Measurements from ENCODE around the gene PIGS.
"Not testable (repeated sequence)": the region's sequence is repeated elsewhere in the genome, so short reads cannot be mapped to it uniquely, and the experiment has no call there.

Gene PIGS

GRCh38 chr17:28571361-28572122, at the start of gene PIGS:
Gene PIGS, minus strand, starts transcription at chr17:28571524. Its CDS starts 28 bp downstream, at chr17:28571496.
- peak; percentile 78 to 90 for DNase-seq

- no peak for DNase-seq
Measured at GRCh38 chr17:28620010-28620409, 48.7 kb upstream of the PIGS start.

DNA sequence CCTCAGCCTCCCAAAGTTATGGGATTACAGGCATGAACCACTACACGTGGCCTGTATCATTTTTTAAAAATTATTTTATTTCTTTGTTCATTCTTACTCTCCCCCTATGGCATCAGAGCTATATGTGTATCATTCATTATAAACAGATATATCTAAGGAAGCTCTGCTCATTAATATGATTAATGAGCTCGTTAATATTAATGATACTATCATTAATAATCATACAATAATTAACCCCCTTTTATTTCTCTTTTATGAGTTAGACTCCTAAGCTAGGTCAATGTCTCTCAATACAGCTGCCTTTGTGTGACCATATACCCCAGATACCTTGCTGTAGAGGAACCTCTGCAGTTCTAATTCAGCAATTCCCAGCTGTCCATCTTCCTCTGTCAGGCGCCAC, 47.1 kb upstream of the PIGS start:
- DNase-seq = no peak

- no peak for DNase-seq
Measured at GRCh38 chr17:28616281-28616680, 45.0 kb upstream of the PIGS start.

GRCh38 chr17:28615260-28615940, 44.1 kb upstream of the PIGS start:
- no peak for DNase-seq

GRCh38 chr17:28613931-28614381, 42.6 kb upstream of the PIGS start, which contains the start of gene RSKR:
Gene RSKR, minus strand, starts transcription at chr17:28614185. Its CDS starts 24 bp downstream, at chr17:28614161.
- DNase-seq = no peak

GRCh38 chr17:28612936-28613872, 41.9 kb upstream of the PIGS start:
- DNase-seq = peak; percentile 5 to 19

DNA sequence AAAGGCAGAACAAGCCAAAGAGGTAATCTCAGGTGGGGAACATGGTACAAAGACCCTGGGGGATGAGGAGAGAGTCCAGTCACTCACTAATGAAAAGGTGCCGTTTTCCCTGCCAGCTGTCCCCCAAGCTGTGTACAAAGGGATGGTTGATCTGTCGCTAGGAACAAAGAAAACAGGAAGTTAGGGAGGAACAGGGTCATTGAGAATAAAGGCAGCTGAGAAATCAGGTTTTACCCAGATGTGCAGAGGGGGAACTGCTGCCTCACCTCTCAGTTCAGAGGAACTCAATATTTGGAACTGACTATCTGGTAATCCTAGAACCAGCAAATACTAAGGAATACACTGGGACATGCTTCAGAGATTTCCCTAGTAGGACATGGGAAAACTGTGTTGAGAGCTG, 41.2 kb upstream of the PIGS start:
- no peak for DNase-seq

GRCh38 chr17:28610376-28610775, 39.1 kb upstream of the PIGS start:
- no peak for DNase-seq

- not testable (repeated sequence) for DNase-seq
Measured at GRCh38 chr17:28604031-28604430, 32.7 kb upstream of the PIGS start.

GRCh38 chr17:28599311-28600184, 28.2 kb upstream of the PIGS start:
- peak in 1 of 2 experiments; percentile 51 for DNase-seq

DNA sequence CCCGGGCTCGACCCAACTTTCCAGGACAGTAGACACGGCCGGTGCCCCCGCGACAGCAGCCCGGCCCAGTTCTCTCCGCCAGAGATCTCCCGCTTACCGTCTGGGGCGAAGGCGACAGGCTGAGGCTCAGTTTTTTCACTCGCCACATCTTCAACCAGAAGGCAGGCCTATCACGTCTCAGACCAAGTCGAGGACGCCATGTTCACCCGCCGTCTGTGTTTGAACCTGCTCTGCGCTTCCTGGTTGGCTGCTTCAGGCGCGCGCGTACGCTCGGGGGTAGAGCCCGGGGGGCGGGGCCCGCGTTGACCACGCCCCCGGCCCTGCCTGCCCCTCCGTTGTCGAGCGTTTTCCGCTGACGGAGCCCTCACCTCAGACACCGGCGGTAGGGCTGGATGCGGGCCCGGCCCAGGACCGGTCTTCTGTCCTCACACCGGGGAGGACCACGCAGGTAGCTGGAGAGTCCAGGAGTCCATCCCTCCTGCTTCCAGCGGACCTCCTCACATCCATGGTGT, 27.5 kb upstream of the PIGS start, which contains the start of gene SPAG5:
TSS of gene SPAG5 (minus strand) at position 227 of the 512 bp plus-strand sequence. CDS start at position 148, 79 bp downstream.
- DNase-seq = peak; percentile 86 to 93

DNA sequence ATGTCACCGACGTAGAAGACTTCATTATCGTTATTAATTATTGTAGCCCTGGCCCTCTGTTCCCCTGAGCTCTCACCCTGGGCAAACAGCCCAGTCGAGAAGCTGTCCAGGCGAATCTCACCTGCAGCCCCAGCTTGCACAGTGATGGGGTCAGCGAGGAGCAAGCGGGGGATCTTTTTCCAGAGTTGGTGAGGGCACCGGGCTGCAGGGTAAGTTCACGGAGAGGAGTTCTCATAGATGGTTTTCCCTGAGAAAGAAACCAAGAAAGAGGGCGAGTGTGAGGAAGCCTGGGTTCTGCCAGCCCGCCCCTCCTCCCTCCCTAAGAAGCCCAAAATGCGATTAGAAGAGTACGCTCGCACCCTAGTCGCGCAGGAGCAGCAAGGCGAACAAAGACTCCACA, 27.1 kb upstream of the PIGS start:
- DNase-seq = no peak

- DNase-seq = no peak
Measured at GRCh38 chr17:28597606-28598383, 26.5 kb upstream of the PIGS start.

GRCh38 chr17:28592260-28592659, 20.9 kb upstream of the PIGS start:
- DNase-seq = no peak

DNA sequence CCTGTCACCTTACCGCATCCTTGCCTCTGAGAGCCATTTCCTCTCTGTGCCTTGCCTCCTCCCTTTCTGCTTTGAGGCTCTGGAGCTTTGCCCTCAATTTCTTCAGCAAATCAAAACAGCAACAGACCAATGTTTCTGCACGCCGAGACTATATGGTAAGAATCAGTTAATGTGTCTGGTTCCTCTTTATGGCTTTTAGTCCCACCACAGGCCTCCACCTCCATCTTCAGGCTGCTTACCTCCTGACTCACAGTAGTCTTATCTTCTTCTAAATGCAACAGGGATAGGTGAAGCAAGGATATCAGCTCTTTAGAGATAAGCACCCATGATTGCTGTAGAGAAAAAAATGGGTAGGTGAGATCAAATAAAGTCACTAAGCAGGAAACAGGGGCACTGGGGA, 14.5 kb upstream of the PIGS start:
- no peak for DNase-seq

DNA sequence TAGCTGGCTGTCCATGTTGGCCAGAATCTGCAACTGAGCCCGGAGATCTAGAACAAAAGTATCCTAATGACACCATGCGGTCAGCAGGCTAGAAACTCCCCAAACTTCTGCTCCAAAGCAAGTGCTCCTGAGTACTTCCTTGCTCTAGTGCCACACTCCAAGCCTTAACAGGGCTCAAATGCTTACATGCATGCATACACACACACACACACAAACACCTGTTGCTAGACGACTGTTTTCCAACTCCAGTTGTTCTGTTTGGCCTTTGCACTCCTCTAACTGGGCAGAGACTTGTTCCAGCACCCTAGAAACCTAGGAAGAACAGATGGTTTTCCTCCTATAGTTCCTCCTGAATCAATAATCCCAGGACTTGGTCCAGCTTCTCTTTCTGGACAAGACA, 13.1 kb upstream of the PIGS start:
- DNase-seq = no peak

- no peak for DNase-seq
Measured at GRCh38 chr17:28582513-28582912, 11.2 kb upstream of the PIGS start.

DNA sequence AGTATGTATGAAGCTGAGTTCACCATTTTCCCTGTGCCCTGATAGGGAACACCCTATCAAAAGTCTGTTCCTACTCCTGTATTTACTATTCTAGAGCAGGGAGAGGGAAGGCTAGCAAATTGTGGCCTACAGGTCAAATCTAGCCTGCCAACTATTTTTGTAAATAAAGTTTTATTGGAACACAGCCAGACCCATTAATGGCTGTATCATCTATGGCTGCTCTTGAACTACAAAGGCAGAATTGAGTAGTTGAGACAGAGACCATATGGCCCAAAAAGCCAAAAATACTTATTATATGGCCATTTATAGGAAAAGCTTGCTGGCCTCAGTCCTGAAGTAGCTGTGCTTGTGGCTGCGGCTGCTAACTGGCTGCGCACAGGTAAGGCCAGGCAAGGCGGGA, 9.6 kb upstream of the PIGS start:
- DNase-seq = no peak

DNA sequence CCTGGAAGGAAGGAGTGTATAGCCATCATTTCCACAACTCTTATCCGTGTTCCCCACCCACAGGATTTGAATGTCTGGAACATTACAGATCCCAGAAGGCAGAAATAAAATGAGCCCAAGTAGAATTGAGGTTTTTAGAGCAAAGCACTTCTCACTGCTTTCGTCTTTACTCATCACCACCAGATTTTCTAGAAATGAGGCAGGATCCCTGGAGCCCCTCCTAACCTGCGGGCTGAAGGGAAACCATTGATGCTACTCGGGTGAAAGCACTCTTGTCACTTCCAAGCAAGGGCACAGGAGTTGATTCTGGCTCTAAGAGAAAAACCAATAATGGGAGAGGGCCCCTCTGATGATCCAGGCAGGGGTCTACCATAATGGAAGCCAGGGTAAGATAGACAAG, 8.2 kb upstream of the PIGS start:
- no peak for DNase-seq

All from NCI-H1930 (cell line).